Measurements from ENCODE around the gene SIGLEC7.

The SIGLEC7 gene

GRCh38 chr19:51101171-51101865 is 40.8 kb upstream of the SIGLEC7 start:
- TF ChIP-seq CTCF (IDR thresholded peaks at IDR 0.05; ENCODE audit: low read depth, low read length): no peak
- Histone ChIP-seq H3K36me3 (peaks cover 8% of the 10 kb centered on the region), H3K9me3 (ENCODE audit: severe bottlenecking) (no peaks in the 10 kb centered on the region), H3K27me3 (ENCODE audit: insufficient read depth, low read depth, severe bottlenecking) (no peaks in the 10 kb centered on the region), H3K4me3 (ENCODE audit: low read depth, low read length) (no peak overlapping the region), H3K27ac (no peak overlapping the region)
- DNase-seq: no peak

GRCh38 chr19:51102991-51103390 is 39.1 kb upstream of the SIGLEC7 start:
- no peak for TF ChIP-seq CTCF (IDR thresholded peaks at IDR 0.05; ENCODE audit: low read depth, low read length)
- no peaks in the 10 kb centered on the region for H3K27me3 ChIP-seq (ENCODE audit: insufficient read depth, low read depth, severe bottlenecking)
- H3K27ac ChIP-seq: no peak overlapping the region
- DNase-seq: no peak
- H3K36me3 ChIP-seq: peaks cover 8% of the 10 kb centered on the region
- H3K4me3 ChIP-seq (ENCODE audit: low read depth, low read length): no peak overlapping the region
- no peaks in the 10 kb centered on the region for H3K9me3 ChIP-seq (ENCODE audit: severe bottlenecking)

GRCh38 chr19:51103926-51104341 is 38.2 kb upstream of the SIGLEC7 start:
- no peaks in the 10 kb centered on the region for H3K9me3 ChIP-seq (ENCODE audit: severe bottlenecking)
- no peak for DNase-seq
- H3K36me3 ChIP-seq: peaks cover 8% of the 10 kb centered on the region
- H3K27me3 ChIP-seq (ENCODE audit: insufficient read depth, low read depth, severe bottlenecking): no peaks in the 10 kb centered on the region
- H3K27ac ChIP-seq: no peak overlapping the region
- no peak for TF ChIP-seq CTCF (IDR thresholded peaks at IDR 0.05; ENCODE audit: low read depth, low read length)
- no peak overlapping the region for H3K4me3 ChIP-seq (ENCODE audit: low read depth, low read length)

GRCh38 chr19:51107406-51108065 is 34.6 kb upstream of the SIGLEC7 start:
- peak overlapping the region; percentile 70 for H3K27ac ChIP-seq
- peaks cover 18% of the 10 kb centered on the region for H3K27me3 ChIP-seq (ENCODE audit: insufficient read depth, low read depth, severe bottlenecking)
- H3K4me3 ChIP-seq (ENCODE audit: low read depth, low read length): peak overlapping the region; percentile 56
- peaks cover 5% of the 10 kb centered on the region for H3K36me3 ChIP-seq
- 0 out of 2 replicates have a peak, but pooled peaks have one; percentile 4 for TF ChIP-seq CTCF (IDR thresholded peaks at IDR 0.05; ENCODE audit: low read depth, low read length)
- DNase-seq: no peak
- H3K9me3 ChIP-seq (ENCODE audit: severe bottlenecking): no peaks in the 10 kb centered on the region

GRCh38 chr19:51108066-51108804 is 33.9 kb upstream of the SIGLEC7 start, which contains the start of gene CTU1:
TSS of gene CTU1 (minus strand) at chr19:51108409. CDS start at chr19:51104569, 3,840 bp downstream.
- Histone ChIP-seq H3K27ac (peak within 1 kb of the TSS; percentile 70), H3K36me3 (no peaks in the 10 kb centered on the region), H3K27me3 (ENCODE audit: insufficient read depth, low read depth, severe bottlenecking) (peaks cover 25% of the 10 kb centered on the region), H3K4me3 (ENCODE audit: low read depth, low read length) (peak within 1 kb of the TSS; percentile 56), H3K9me3 (ENCODE audit: severe bottlenecking) (no peaks in the 10 kb centered on the region)
- DNase-seq: peak; percentile 98
- TF ChIP-seq CTCF (IDR thresholded peaks at IDR 0.05; ENCODE audit: low read depth, low read length): no peak

Measured in WERI-Rb-1 (cell line).